Loucy (cell line): Measurements from ENCODE around the gene FRMD5.

Experiments
- H2AFZ ChIP-seq: fragments of 200-600 bp; sonication (generic); 2 replicates; pipeline ENCODE4 v1.6.0; 2016; ENCODE audit warnings: antibody characterized with exemption, mild to moderate bottlenecking, low read length, moderate library complexity
- H3F3A ChIP-seq: fragments of 200-600 bp; 2 replicates; pipeline ENCODE4 v1.6.0; 2016; ENCODE audit warnings: antibody characterized with exemption, low read depth, mild to moderate bottlenecking
- H3K27me3 ChIP-seq: fragments of 200-600 bp; sonication (generic); 2 replicates; pipeline ENCODE4 v1.6.1; 2014; ENCODE audit warnings: low read length, mild to moderate bottlenecking; ENCODE audit not compliant: insufficient read depth, poor library complexity, severe bottlenecking
- H3K36me3 ChIP-seq: fragments of 200-600 bp; sonication (generic); 2 replicates; pipeline ENCODE4 v1.6.1; 2016; ENCODE audit warnings: low read length; ENCODE audit not compliant: insufficient read depth
- H3K4me1 ChIP-seq: fragments of 200-600 bp; sonication (generic); 2 replicates; pipeline ENCODE4 v1.5.1; 2014; ENCODE audit warnings: low read length, mild to moderate bottlenecking; ENCODE audit not compliant: insufficient read depth, poor library complexity, severe bottlenecking
- H3K4me2 ChIP-seq: fragments of 200-600 bp; sonication (generic); 2 replicates; pipeline ENCODE4 v1.6.0; 2014; ENCODE audit warnings: antibody characterized with exemption, low read length, low read depth, mild to moderate bottlenecking; ENCODE audit not compliant: poor library complexity, severe bottlenecking
- H3K4me3 ChIP-seq: fragments of 200-600 bp; sonication (generic); 2 replicates; pipeline ENCODE4 v1.5.1; 2014; ENCODE audit warnings: low read length, mild to moderate bottlenecking, mixed read lengths; ENCODE audit not compliant: poor library complexity, severe bottlenecking
- H3K79me2 ChIP-seq: fragments of 200-600 bp; sonication (generic); 2 replicates; pipeline ENCODE4 v1.6.1; 2014; ENCODE audit warnings: low read length; ENCODE audit not compliant: insufficient read depth
- H3K9ac ChIP-seq: fragments of 200-600 bp; sonication (generic); 2 replicates; pipeline ENCODE4 v1.6.0; 2014; ENCODE audit warnings: mild to moderate bottlenecking, low read depth, low read length, moderate library complexity; ENCODE audit not compliant: poor library complexity, severe bottlenecking
- H3K9me2 ChIP-seq: fragments of 200-600 bp; sonication (generic); replicated peaks from 2 replicates; pipeline ENCODE4 v1.6.1; 2016; ENCODE audit warnings: low read depth, low read length, mixed read lengths
- H3K9me3 ChIP-seq: fragments of 200-600 bp; sonication (generic); 2 replicates; pipeline ENCODE4 v1.6.1; 2014; ENCODE audit warnings: mild to moderate bottlenecking, antibody characterized with exemption, low read length, low read depth; ENCODE audit not compliant: insufficient read depth
- H4K20me1 ChIP-seq: fragments of 200-600 bp; sonication (generic); 2 replicates; pipeline ENCODE4 v1.6.0; 2014; ENCODE audit warnings: antibody characterized with exemption, low read length, mild to moderate bottlenecking; ENCODE audit not compliant: insufficient read depth, poor library complexity, severe bottlenecking
- CTCF ChIP-seq: fragments of 200-600 bp; sonication (generic); conservative IDR thresholded peaks from 2 replicates; pipeline ENCODE4 v1.5.1; 2014; ENCODE audit warnings: mild to moderate bottlenecking, antibody characterized with exemption, low read length
- EZH2phosphoT487 ChIP-seq: fragments of 200-600 bp; IDR thresholded peaks from 2 replicates; pipeline ENCODE4 v1.6.1; 2018; ENCODE audit warnings: antibody characterized with exemption, mild to moderate bottlenecking, moderate library complexity, borderline replicate concordance

FRMD5 gene

GRCh38 chr15:43919540-43920253 lies 275.4 kb downstream of the FRMD5 start:
- Histone ChIP-seq H2AFZ (no peak overlapping the region), H3K27me3 (no peaks in the 10 kb centered on the region), H4K20me1 (no peaks in the 10 kb centered on the region), H3K9me2 (no peaks in the 10 kb centered on the region), H3K9me3 (no peaks in the 10 kb centered on the region), H3F3A (no peaks in the 10 kb centered on the region), H3K4me2 (no peak overlapping the region), H3K79me2 (no peaks in the 10 kb centered on the region), H3K36me3 (no peaks in the 10 kb centered on the region), H3K9ac (no peak overlapping the region), H3K4me1 (no peaks in the 10 kb centered on the region), H3K4me3 (no peak overlapping the region)
- TF ChIP-seq EZH2phosphoT487 = no peak
- no peak for TF ChIP-seq CTCF

- no peaks in the 10 kb centered on the region for H3K79me2 ChIP-seq
- H2AFZ ChIP-seq = no peak overlapping the region
- no peak overlapping the region for H3K4me3 ChIP-seq
- no peaks in the 10 kb centered on the region for H3K9me3 ChIP-seq
- no peaks in the 10 kb centered on the region for H3K27me3 ChIP-seq
- no peaks in the 10 kb centered on the region for H3K9me2 ChIP-seq
- no peaks in the 10 kb centered on the region for H3K4me1 ChIP-seq
- no peaks in the 10 kb centered on the region for H4K20me1 ChIP-seq
- no peak overlapping the region for H3K9ac ChIP-seq
- H3K4me2 ChIP-seq = no peak overlapping the region
- no peaks in the 10 kb centered on the region for H3F3A ChIP-seq
- TF ChIP-seq EZH2phosphoT487 = no peak
- TF ChIP-seq CTCF = no peak
- no peaks in the 10 kb centered on the region for H3K36me3 ChIP-seq
These were observed 276.4 kb downstream of the FRMD5 start for GRCh38 chr15:43918717-43919116.

GRCh38 chr15:43916326-43916660 lies 278.8 kb downstream of the FRMD5 start:
- Histone ChIP-seq H3K79me2 (no peaks in the 10 kb centered on the region), H3K4me2 (no peak overlapping the region), H3K9me2 (no peaks in the 10 kb centered on the region), H4K20me1 (no peaks in the 10 kb centered on the region), H3K27me3 (no peaks in the 10 kb centered on the region), H3K9me3 (no peaks in the 10 kb centered on the region), H3K9ac (no peak overlapping the region), H2AFZ (no peak overlapping the region), H3F3A (no peaks in the 10 kb centered on the region), H3K36me3 (no peaks in the 10 kb centered on the region), H3K4me3 (no peak overlapping the region), H3K4me1 (no peaks in the 10 kb centered on the region)
- TF ChIP-seq CTCF = no peak
- no peak for TF ChIP-seq EZH2phosphoT487
